ENCODE measurements around the gene BMAL2.

DNA sequence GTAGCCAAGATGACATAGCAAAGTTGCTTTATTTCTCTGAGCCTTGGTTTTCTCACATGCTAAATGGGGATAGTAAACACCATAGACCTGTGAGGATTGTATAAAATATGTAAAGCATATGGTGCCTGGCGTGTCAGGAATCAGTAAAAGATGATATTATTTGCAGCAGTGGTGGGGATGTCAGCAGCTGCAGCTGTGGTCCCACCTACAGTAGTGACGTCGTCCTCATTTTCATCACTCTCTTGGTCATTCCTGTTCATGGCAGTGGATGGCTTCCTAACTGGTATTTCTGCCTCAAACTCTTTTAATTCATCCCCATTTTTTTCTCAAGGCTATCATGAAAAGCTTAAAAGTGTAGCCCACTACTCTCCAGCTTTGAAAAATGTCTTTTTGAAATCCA is 12.1 kb downstream of the BMAL2 start:
- TF ChIP-seq, protein P1, sequence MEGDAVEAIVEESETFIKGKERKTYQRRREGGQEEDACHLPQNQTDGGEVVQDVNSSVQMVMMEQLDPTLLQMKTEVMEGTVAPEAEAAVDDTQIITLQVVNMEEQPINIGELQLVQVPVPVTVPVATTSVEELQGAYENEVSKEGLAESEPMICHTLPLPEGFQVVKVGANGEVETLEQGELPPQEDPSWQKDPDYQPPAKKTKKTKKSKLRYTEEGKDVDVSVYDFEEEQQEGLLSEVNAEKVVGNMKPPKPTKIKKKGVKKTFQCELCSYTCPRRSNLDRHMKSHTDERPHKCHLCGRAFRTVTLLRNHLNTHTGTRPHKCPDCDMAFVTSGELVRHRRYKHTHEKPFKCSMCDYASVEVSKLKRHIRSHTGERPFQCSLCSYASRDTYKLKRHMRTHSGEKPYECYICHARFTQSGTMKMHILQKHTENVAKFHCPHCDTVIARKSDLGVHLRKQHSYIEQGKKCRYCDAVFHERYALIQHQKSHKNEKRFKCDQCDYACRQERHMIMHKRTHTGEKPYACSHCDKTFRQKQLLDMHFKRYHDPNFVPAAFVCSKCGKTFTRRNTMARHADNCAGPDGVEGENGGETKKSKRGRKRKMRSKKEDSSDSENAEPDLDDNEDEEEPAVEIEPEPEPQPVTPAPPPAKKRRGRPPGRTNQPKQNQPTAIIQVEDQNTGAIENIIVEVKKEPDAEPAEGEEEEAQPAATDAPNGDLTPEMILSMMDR (conservative IDR thresholded peaks at IDR 0.05; ENCODE audit: low read depth in 2 of 2) = no peak
- no peak for TF ChIP-seq POLR2AphosphoS5 (IDR thresholded peaks at IDR 0.05; ENCODE audit: low read depth)
